HG03159 (cell line): Measurements from ENCODE around the gene SIPA1L3.

Experiments
- ATAC-seq: cut with Tn5 transposase; IDR thresholded peaks from one replicate; pipeline ENCODE4 v1.9.1; 2021; ENCODE audit warnings: mild to moderate bottlenecking, moderate library complexity; ENCODE audit not compliant: unreplicated experiment

The SIPA1L3 gene

DNA sequence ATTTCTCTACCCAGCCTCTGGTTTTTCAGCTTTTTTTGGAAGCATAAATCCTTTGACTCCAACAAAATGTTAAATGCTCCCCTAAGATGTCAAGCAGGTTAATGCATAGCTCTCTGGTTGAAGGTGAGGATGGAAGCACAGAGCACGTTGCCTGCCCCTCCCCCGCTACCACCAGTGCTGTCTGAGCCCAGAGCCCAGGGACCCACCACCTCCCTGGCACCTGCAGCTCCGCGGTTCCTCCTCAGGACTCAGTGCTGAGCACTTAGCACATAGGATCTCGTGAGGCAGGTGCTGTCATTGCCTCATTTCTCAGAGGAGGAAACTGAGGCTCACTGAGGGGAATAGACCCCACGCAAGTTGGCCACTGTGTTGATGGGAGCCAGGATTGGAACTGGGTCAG is 268.4 kb downstream of the SIPA1L3 start:
- no peak for ATAC-seq

DNA sequence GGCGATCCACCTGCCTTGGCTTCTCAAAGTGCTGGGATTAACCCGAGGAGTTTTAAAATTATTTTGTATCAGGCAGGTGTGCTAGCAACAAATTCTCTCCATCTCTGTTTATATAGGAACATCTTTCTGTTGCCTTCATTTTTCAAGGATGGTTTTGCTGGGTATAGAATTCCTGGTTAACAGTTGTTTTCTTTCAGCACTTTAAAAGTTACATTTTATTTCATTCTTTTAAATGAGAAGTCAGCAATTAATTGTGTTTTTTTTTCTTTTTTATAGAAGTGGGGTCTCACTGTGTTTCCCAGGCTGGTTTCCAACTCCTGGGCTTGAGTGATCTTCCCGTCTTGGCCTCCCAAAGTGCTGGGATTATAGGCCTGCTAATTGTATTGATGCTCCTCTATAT is 273.1 kb downstream of the SIPA1L3 start:
- no peak for ATAC-seq

DNA sequence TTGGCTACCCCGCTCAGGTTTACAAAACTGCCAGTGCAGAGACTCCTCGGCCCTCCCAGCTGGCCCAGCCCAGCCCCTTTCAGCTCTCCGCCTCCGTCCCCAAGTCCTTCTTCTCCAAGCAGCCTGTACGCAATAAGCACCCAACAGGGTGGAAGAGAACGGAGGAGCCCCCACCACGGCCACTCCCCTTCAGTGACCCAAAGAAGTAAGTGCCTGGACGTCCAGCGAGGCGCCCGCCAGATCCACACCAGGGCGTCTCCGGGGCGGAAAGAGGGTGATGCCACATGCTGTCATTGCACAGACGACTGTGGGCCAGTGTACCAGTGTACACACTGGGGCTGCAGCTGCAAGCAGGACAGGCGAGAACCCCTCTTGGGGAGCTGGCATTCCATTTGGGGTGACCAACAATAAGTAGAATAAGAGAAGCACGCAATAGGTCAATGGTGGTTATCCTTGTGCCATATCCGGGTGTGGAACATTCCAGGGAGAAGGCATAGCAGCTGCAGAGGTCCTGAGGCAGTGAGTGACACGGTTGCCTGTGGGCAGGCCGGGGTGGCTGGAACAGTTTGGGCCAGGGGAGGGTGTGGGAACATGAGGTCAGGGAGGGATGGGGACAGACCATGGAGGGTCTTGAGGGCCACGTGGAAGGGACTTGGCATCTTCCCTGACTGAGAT is 275.7 kb downstream of the SIPA1L3 start:
- ATAC-seq = no peak

DNA sequence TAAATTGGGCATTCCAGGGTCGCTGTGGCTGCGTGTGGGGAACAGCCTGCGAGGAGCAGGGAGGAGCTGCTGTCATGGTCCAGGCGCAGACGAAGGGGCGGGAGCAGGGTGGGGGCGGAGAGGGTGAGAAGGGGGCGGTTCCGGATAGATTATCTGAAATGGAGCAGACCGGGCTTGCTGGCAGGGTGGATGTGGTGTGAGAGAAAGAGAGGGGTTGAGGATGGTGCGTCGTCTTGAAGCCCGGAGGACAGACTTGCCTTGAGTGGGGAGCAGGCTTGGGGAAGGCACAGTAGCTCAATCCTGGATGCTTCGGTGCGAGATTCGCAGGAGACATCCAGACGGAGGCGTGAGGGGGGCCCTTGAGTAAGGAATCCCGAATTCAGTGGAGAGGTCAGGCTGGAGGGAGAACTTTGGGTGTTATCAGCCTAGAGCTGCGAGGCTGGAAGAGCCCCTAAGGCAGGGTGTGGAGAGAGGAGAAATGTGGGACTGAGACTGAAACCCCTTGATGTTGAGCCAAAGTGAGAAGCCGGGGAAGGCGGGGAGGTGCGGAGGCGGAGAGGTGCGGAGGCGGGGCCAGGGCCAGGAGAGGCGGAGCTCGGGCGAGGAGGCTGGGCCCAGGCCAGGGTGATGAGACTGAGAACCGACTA is 276.4 kb downstream of the SIPA1L3 start:
- no peak for ATAC-seq

DNA sequence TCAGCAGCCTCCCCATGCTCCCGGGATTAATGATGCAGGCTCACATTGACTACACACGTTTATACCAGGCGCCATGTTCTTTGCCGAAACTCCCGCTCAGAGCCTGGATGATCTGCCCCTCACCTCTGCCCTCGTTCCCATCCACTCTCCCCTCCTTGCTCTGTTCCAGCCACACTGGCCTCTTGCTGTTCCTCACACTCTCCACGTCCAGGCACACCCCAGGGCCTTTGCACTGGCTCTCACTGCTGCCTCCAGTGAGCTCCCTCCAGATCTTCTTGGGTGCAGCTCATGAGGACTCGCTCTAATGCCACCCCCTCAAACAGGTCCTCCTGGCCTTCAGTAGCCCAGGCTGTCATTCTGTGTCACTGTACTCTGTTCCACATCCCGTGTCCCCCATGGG is 277.8 kb downstream of the SIPA1L3 start:
- ATAC-seq = no peak

DNA sequence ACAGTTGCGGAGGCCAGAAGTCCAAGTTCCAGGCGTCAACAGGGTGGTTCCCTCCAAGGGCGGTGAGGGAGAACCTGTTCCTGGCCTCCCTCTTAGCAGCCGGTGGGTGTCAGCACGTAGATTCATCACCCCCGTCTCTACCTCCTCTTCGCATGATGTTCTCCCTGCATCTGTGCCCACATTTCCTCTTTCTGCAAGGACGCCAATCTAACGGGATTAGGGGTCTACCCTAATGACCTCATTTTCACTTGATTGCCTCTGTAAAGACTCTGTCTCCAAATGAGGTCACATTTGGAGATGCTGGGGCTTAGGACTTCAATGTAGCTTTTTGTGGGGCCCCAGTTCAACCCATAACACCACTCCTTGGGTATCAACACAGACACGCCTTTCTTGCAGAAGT is 278.6 kb downstream of the SIPA1L3 start:
- no peak for ATAC-seq

DNA sequence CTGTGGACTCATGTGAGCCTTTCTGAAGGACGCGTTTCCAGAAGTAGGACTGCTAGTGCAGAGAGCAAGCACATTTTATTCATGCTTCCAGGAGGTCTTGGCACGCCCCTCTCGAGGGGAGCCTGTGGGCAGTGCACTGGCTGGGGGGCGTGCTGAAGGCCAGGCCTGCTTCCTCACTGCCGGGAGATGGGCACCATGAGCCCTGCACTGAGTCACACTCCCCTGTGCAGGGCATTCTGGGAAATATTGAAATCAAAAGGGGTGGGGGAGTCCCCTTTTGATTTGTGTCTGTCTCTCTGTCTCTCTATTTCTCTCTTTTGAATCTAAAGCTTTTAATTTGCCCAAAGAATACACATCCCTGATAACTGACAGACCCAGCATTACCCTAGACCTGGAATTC is 283.1 kb downstream of the SIPA1L3 start:
- no peak for ATAC-seq

DNA sequence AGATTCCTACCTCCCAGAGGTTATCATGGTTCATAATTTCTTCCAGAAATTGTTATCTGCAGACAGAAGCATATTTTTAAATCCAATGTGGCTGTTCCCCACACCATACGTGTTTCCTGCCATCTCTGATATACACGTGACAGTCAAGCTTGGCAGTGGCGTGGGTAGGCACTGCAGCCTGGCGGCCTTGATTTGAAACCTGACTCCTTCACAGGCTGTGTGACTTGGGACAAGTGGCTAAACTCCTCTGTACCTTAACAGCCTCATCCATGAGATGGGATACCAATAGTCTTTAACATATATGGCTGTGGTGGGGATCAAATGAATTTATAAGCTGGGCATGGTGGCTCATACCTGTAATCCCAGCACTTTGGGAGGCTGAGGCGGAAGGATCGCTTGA is 283.8 kb downstream of the SIPA1L3 start:
- no peak for ATAC-seq

DNA sequence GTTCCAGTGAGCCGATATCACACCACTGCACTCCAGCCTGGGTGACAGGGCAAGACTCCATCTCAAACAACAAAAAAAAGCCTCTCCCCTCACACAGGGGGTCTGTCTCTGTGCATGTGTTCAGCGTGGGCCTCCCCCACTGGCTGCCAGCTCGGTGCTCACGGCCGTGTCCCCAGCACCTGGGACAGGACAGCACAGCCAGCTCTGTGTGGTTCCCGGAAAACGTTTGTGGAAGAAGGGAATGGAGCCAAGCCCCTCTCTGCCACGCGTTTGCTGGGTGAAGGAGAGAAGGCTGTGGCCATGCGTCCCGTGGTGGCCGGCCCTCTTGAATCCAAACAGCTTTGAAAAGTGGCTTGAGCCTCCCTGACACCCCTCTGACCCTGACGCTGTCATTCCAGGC is 284.7 kb downstream of the SIPA1L3 start:
- no peak for ATAC-seq

DNA sequence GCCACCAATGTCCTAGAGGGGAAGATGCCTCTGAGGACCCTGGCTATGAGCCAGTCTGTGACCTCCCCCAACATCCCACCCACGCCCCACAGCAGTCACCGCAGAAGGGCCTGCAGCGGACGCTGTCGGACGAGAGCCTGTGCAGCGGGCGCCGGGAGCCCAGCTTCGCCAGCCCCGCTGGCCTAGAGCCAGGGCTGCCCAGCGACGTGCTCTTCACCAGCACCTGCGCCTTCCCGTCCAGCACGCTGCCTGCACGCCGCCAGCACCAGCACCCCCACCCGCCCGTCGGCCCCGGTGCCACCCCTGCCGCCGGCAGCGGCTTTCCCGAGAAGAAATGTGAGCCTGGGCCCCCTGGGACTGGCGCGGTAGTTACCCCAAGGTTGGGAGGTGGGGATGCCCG is 286.4 kb downstream of the SIPA1L3 start:
- ATAC-seq = no peak

DNA sequence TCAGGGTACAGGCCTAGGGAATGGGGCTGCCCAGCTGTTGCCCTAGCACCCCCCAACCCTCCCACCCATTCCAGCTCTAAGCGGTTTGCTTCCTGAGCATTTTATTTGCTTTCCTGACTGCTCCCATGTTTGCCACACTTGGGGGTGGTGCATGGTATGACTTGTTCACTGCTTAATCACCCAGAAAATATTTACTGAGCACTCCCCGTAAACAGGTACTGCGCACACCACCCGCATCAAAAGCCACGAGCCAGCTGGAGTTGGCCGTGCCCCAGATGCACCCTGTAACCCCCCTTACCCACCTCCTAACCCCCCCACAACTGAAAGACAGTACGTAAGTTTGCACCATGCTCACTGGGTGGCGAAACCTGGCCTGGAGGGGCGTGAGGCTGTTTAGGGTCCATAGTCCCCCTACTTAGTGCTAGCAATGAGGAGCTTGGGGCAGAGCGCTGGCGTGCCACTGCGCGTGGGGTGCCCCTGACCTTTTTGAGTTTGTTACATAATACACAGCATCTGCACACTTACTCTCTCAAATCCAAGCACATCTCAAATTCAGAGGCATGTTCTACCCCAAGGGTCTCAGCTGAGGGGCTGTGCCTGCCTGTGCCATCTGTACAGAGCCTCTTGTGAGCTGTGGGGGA is 287.2 kb downstream of the SIPA1L3 start:
- no peak for ATAC-seq

DNA sequence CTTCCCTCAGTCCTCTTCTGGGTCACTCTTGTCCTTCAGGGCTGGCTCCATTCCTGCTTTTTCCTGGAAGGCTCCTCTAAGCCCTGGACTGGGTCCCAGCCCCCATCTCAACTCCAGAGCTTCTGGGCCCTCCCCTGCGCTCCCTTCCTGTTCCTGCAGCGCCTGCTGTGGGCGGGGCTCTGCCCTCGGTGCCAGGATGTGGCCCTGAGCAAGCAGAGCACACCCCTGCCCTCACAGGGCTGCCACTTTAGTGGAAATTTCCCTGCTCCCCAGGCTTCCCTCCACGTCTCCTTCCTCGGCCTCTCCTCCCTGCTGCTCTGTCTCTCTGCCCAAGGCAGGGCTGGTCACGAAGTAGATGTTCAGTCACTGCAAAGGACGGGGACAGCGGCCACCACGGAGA is 288.2 kb downstream of the SIPA1L3 start:
- no peak for ATAC-seq

DNA sequence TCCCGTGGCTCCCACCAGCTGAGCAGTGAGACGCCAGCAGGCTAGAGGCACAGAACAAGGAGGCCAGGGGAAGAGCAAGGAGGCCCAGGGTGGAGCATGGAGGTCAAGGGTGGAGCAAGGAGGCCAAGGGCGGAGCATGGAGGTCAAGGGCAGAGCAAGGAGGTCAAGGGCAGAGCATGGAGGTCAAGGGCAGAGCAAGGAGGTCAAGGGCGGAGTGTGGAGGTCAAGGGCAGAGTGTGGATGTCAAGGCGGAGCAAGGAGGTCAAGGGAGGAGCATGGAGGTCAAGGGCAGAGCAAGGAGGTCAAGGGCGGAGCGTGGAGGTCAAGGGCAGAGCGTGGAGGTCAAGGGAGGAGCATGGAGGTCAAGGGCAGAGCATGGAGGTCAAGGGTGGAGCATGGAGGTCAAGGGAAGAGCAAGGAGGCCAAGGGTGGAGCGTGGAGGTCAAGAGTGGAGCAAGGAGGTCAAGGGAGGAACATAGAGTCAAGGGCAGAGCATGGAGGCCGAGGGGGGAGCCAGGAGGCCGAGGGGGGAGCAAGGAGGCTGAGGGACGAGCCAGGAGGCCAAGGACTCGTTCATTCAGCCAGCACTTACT is 289.3 kb downstream of the SIPA1L3 start:
- ATAC-seq = no peak

DNA sequence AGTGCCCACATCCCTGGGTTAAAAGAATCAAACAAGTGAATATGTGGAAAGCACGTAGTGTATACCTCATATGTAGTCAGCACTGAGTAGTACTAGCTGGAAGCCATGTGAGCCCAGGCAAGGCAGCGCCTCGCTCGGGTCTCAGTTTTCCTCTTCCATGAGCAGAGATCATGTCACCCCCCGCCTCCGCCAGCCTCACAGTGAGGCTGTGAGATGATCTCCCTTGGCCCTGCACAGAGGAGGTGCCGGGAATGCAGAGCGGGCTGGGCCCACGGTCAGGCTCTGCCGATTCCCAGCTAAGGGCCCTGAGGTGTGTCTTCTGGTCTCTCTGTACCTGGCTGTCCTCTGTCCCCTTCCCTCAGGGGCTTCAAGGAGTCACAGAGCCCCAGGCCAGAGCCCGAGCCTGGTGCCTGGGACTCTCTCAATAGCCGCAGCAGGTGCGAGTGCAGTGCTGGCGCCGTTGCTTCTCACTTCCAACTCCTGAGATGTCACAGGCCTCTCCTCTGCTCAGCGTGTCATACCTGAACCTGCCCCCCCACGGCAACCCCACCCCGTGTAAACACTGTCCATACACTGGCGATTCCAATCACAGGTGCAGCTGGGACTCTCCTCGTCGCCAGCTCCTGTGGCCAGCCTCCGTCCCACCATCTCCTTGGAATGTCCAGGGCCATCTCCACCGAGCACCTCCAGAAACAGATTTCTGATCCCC is 290.1 kb downstream of the SIPA1L3 start:
- no peak for ATAC-seq

DNA sequence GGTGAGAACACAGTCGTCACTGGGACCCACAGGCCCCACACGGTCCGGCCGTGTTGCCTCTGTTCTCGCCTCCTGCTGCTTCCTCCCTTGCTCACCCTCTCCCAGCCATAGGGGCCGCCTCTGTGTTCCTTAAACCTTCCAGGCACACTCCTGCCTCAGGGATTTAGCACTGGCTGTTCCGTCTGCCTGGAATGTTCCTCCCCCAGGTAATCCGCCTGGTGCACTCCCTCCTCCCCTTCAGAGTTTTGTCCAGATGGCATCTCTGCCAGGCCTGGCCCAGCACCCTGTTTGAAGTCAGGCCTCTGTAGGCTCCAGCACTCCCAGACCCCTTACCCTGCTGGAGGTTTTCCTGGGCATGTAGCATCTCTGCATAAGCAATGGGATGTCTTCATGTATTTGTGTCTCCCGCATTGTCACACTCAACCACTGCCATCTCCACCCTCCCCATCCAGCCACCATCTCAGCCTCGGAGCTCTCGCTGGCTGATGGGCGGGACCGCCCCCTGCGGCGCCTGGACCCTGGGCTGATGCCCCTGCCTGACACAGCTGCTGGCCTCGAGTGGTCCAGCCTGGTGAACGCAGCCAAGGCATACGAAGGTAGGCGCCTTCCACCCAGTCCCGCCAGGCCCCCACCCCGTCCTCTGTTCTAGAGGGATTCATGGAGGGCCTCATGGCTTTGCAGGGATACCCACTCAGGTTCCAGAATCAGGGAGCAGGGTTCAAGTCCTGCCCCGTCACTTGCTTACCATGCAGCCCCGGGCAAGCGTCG is 291.1 kb downstream of the SIPA1L3 start:
- ATAC-seq = no peak

DNA sequence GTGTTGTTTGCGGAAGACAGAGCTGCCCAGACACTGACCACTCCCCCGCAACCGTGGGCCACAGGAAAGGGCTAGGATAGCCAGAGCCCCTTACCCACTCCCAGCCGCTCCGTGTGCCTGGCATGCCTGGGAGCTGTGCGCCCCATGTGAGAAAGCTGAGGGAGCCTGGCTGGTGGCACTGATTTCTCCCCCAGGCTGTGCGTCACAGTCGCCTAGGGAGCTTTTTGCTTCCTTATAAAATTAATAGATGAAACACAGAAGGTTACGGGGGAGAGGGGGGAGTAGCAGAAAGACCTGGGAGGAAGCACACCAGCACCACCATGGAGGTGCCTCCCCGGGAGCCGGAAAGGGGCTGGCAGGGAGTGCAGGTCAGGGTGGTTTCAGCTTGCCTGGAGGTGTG is 292.3 kb downstream of the SIPA1L3 start:
- ATAC-seq = no peak

DNA sequence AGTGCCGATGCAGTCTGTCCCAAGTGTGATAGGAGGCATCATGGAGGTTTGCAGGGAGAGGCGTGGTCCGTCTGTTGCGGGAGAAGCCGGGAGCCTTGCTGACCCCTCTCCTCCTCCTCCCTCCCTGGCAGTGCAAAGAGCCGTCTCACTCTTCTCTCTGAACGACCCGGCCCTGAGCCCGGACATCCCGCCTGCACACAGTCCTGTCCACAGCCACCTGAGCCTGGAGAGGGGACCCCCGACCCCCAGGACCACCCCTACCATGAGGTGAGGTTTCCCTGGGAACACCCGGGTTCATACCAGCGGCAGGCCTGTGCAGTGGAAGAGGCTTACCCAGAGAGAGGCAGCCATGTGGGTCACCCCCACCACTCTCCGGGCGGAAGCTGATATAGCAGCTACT is 294.7 kb downstream of the SIPA1L3 start:
- no peak for ATAC-seq

DNA sequence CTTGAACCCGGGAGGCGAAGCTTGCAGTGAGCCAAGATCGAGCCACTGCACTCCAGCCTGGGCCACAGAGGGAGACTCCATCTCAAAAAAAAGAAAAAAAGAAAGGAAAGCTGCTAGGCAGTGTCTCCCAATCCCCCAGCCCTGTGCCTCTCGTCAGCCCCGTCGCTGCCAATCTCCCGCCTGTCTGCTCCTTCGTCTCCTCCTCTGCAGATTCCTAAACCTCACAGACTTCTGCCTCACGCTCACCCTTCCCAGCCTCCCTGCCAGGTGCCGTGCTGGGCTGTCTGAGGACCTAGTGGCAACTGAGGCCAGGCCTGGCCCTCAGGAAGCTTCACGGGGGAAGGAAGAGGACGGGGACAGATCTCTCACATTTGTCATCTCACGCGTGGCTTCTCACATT is 295.5 kb downstream of the SIPA1L3 start:
- ATAC-seq = no peak

DNA sequence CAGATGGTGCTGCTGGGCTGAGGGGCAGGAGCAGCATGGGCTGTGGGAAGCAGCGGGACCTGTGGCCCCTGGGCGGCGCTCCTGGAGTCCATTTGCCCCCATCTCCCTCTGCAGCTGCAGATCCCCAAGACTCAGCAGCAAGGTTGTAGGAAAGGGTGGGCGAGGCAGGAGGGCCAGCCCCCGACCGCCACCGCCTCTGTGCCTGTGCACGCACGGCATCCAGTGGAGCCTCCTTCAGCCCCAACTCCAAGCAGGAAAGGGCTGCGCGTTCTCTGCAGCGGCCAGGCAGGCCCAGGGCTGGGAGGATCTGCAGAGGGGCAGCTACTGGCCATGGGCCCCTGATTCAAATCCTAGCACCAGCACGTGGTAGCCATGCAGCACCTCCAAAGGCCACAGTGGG is 296.2 kb downstream of the SIPA1L3 start:
- no peak for ATAC-seq

DNA sequence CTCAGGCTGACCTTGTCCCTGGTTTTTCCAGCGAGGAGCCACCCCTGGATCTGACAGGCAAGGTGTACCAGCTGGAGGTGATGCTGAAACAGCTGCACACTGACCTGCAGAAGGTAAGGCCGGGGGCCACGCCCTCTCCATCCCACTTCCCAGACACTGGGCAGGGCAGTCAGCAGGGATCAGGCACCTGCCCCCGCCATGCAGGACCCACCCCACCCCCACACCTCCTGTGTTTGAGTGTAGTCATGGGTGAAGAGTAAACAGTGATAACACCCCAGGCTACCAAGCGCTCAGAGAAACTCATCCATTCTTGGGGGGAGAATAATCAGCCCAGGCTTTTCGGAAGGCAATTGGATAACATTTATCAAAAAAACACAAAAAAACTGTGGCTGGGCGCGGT is 297.1 kb downstream of the SIPA1L3 start:
- no peak for ATAC-seq

DNA sequence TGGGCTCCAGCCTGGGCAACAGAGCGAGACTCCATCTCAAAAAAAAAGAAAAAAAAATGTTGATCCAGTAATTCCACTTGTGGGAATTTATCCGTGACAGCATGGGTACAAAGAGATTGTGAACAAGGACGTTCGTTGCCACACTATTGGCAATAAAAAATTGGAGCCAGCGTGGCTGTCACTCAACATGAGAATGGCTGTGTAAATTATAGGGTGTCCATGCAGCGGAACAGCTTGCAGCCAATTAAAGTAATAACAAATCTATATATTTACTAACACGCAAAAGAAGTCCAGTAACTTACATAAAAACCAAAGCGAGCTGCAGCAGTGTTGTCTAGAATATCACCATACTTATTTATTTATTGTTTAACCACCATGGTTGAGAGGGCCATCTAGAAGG is 297.7 kb downstream of the SIPA1L3 start:
- no peak for ATAC-seq
